ENCODE measurements around the gene MAP6.

MAP6 gene

GRCh38 chr11:75547617-75548058 is 121.2 kb downstream of the MAP6 start:
- DNase-seq: peak; percentile 41 to 58

- DNase-seq: no peak
Measured at GRCh38 chr11:75547177-75547576, 121.7 kb downstream of the MAP6 start.

- no peak for DNase-seq
Measured at GRCh38 chr11:75543806-75544205, 125.0 kb downstream of the MAP6 start.

- DNase-seq: no peak
Measured at GRCh38 chr11:75542088-75542438, 126.8 kb downstream of the MAP6 start.

- no peak for DNase-seq
Measured at GRCh38 chr11:75541193-75542087, 127.4 kb downstream of the MAP6 start.

- no peak for DNase-seq
Measured at GRCh38 chr11:75539459-75540334, 129.1 kb downstream of the MAP6 start.

GRCh38 chr11:75538150-75538942 is 130.5 kb downstream of the MAP6 start:
- DNase-seq: no peak

GRCh38 chr11:75537740-75538139 is 131.1 kb downstream of the MAP6 start:
- no peak for DNase-seq
